GM19395 (cell line): ENCODE results near the gene LEO1.

ENCODE experiments used
- ATAC-seq: cut with Tn5 transposase; IDR thresholded peaks from one replicate; pipeline ENCODE4 v1.9.1; 2021; ENCODE audit warnings: mild to moderate bottlenecking, moderate library complexity; ENCODE audit not compliant: unreplicated experiment

LEO1 gene

GRCh38 chr15:51971375-51972133 is at the start of gene LEO1:
Gene LEO1, minus strand, starts transcription at chr15:51971778. Its CDS starts 33 bp downstream, at chr15:51971745.
- ATAC-seq = peak; percentile 89

GRCh38 chr15:52021128-52021671 is 49.6 kb upstream of the LEO1 start:
- ATAC-seq = no peak

- ATAC-seq = no peak
These were observed 48.9 kb upstream of the LEO1 start for GRCh38 chr15:52020221-52021085.

- ATAC-seq = peak; percentile 48
These were observed 48.0 kb upstream of the LEO1 start for GRCh38 chr15:52019394-52020220.

DNA sequence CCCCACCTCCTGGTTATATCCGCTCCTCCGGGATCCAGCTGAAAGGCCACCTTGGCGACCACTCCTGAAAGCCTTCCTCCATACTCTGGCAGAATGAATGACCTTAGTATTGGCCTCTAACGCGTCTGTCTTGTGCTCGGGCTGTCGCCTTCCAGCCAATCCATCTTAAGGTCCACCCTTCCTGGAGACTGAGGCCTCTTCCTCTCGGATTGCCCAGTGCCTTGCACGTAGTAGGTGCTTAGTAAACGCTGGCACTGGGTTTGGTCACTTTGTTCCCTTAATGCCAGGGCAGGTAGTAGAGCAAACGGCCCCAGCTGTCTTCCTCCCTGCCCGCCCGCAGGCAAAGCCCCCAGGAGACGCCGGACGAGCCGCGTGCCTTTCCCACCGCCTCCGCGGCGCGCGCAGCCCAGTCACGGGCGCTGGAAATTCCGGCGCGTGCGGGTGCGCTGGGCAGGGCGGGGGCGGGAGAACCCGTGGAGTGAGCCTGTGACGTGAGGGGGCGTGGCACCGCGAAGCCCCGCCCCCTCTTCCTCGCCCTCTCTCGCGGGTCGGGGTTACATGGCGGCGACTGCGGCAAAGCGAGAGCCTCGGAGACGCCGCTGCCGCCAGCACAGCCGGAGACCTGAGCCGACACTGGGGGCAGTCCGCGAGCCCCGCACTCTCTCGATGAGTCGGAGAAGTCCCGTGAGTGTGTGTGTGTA is 47.3 kb upstream of the LEO1 start, which contains the start of gene MAPK6:
TSS of gene MAPK6 (plus strand) at position 527 of the 701 bp plus-strand sequence. CDS start 27,242 bp downstream, outside the sequence.
- peak; percentile 71 for ATAC-seq

DNA sequence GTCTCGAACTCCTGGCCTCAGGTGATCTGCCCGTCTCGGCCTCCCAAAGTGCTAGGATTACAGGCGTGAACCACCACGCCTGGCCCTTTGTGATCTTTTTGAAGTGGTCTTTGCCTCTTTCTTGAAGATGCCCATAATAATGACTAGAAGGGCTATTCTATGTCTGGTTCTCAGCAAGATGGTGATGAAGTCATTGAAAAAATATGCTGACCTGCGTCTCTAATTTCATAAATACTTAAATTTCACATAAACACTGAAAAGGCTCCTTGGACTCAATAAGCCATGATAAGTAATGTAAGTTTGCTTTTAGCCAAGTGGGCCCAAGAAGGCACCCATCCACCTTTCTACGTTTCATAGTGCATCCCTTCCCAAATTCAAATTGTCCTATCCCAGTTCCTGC is 46.7 kb upstream of the LEO1 start:
- no peak for ATAC-seq

GRCh38 chr15:52016316-52016715 is 44.7 kb upstream of the LEO1 start:
- ATAC-seq = no peak

GRCh38 chr15:52014616-52015015 is 43.0 kb upstream of the LEO1 start:
- no peak for ATAC-seq

DNA sequence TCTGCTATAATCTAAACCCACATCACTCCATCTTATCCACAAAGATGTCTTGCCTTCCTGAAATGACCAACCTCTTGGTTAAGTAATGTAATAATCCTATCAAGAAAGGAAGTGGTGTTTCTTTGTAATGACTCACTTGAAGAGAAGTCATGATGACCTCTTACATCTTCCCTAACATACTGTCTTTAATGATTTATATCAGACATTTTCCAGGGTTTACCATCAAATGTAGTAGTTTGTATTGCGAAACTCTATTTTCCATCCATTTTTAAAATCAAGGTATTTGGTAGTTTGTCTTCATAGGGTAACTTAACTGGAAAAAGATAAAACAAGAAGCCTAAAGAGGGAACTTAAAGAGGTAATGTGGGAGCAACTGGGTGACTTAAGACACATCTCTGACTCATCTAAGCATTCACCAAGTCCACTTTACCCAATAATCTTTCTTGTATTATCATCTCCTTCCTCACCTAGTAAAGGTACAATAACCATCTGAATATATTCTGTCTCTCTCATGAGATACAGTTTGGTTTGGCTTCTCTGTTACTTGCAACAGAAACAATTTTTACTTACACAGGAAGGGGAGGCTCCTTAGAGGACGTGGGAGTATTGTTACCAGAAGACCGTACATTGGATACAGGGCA is 41.7 kb upstream of the LEO1 start:
- no peak for ATAC-seq

DNA sequence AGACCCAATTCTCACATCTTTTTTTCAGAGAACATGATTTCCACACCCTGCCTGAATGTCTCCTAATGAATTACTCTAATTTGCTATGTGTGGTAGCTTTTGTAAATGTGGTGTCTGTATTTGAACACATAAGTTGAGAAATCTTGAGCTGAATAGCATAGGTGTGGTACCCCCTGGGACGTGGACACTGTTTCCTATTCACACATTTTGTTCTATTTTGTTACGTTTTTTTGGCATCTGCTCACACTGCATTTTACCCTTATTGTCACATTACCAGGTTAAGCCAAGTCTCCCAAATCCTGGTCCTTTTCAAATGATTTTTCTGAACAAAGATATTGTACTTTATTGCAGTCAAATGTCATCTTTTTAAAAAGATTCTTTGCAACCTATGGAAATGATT is 40.6 kb upstream of the LEO1 start:
- no peak for ATAC-seq

DNA sequence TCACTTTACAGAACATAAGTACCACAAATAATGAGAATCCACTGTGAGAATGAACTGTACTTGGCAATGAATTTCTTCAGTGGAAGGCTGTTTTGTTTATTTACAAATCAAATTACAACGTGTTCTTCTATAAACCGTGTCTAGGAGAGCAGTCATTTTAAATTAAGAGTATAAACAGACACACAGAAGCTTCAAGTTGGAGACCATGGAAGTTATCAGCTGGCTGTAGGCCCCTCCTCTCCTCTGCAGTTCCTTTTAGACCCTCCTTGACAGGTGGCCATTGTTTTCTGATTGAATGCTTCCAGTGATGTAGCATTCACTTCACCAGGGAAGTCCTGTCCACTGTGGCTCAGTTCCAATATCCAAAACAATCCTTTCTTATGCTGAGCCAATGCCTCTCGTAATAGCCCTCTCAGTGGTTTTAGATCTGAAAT is 40.1 kb upstream of the LEO1 start:
- ATAC-seq = no peak

DNA sequence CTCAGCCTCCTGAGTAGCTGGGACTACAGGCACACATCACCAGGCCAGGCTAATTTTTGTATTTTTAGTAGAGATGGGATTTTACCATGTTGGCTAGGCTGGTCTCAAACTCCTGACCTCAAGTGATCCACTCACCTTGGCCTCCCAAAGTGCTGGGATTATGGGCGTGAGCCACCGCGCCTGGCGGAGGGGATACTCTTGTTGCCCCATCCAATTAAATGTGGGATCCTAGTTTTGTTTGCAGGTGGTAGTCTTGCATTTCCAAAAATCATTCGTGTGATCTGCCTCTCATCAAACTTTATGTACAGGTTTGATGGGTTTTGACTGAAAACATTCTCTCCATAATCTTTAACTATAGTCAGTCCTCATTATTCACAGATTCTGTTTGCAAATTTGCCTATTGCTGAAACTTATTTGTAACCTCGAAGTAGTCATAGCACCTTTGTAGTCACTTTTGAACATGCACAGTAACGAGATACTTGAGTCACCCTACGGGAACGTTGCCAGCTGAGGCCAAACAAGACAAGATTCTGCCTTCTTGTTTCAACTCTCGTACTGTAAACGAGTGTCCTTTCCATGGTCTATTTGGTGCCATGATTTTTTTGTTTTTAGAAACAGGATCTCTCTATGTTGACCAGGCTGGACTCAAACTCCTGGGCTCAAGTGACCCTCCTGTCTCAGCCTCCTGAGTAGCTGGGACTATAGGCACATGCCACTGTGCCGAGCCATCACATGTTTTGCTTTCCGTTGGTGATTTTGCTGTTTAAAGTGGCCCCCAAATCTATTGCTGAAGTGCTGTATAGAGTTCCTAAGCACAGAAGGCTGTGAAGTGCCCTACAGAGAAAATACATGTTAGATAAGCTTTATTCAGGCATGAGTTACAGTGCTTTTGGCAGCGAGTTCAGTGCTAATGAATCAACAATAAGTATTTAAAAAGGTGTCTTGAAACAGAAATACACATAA is 39.3 kb upstream of the LEO1 start:
- ATAC-seq = no peak

DNA sequence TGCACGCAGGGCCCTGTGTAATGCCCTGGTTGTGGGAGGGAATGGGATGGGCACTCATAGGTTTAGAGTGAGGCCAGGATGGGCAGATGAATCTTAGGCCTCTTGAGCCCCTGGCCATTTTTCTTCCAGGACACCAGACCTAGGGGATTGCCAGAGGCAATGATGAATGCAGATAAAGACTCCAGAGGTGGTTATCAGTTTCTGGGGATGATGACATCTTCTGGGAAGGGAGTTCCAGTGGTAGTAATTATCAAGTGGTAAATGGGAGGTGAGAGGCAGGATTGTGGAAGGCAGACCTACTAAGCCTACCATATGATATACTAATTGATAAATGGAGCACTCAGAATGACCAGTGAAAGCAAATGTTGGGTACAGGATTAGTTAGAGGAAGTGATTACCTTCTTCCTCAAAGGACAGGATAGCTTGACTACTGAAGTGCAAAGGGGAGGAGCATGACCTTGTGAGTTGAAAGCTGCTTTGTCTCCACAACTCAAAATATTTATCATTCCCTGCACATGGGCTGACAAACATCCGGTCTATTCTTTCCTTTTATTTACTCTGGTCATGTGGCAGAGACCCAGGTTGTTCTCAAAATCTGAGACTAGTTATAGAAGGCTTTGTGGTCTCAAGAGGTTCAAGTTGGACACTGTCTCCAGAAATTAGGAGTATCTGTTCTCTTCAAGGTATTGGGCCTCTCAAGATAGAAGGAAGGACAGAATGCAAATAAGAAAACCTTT is 37.3 kb upstream of the LEO1 start:
- ATAC-seq = peak; percentile 32

GRCh38 chr15:52008359-52008697 is 36.8 kb upstream of the LEO1 start:
- ATAC-seq = no peak

DNA sequence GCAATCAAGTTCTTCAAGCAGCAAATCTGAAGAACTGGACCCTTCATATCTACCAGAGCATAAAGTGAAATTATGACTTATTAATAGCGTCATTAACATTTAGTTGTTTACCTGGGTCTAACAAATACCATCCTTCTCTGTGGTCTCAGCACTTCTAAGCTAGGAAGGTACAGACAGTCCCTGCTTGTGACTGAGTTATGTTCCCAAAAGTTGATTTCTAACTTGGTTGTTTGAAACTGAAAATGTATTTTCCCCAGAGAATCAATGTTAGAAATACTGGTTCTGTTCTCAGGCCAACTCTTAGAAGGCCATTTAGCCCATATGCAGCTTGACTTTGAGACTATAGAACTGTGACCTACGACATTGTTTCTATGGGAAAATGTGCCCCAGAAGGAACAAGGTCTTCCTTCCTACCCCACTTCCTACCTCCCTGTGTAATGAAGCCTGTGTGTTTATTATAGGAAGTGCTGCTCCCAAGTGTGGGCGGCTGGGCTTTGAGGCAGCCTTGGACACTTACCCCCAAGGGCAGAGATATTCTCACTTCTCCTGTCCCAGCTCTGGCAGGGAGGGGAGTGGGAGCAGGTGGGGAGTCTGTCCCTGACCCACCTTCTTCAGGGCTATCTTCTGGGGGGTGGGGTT is 35.2 kb upstream of the LEO1 start:
- peak; percentile 22 for ATAC-seq

DNA sequence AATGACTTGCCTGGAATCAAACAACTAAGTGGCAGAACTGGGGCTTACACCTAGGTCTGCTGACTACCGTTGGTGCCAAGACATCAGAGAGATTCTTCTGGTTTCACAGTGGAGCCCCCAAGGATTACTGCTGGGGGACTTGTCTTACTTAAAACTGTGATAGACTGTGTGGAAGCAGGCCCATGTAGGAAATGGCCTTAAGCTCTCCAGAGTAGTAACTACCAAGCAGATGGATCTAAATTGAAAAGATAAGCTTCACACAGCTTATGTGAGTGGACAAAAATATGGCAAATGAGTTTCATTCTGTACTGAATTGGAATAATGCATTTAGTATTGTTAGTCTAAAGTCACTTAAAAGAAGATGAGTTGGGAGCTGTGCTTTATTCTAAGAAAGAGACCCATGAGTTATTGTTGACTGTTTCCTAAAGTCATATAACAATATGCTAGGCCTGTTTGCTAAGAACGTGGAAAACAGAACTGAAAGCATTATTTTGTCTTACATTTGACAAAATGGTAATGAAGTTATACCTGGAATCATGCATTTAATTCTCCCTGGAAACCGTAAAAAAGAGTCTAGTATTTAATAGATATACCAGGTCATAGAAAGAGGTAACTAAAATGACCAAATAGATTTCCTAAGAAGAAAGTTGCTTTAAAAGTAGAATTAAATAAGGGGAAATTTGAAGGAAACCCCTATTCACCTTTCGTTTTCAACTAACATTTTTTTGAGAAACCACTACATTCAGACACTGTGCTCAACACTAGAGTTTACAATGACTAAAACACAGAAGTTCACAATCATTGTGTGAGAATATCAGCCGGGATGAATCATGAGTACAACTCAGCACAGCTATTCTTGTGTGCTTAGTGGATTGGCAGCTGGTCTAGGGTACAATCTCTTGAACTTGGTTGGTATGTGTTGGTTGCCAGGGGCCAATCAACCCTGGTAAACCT is 34.4 kb upstream of the LEO1 start:
- ATAC-seq = peak; percentile 76
